Stimulated activated CD4-positive, alpha-beta T cell treated with anti-CD3 and anti-CD28 coated beads, Interleukin-4, amount 100 ng/mL, for 1 hour (primary cell): Measurements from ENCODE around the gene MACROH2A1.

ENCODE experiments used
- DNase-seq: peaks from one replicate; pipeline ENCODE4 v3.0.0-alpha.2; 2020

Gene MACROH2A1

GRCh38 chr5:135310328-135310989, 88.6 kb downstream of the MACROH2A1 start:
- DNase-seq: no peak

- DNase-seq: no peak
Measured at GRCh38 chr5:135309391-135310327, 89.4 kb downstream of the MACROH2A1 start.

GRCh38 chr5:135308752-135309151, 90.3 kb downstream of the MACROH2A1 start:
- DNase-seq: no peak

GRCh38 chr5:135308245-135308644, 90.8 kb downstream of the MACROH2A1 start:
- no peak for DNase-seq

GRCh38 chr5:135307143-135307903, 91.7 kb downstream of the MACROH2A1 start:
- no peak for DNase-seq

GRCh38 chr5:135306557-135306956, 92.5 kb downstream of the MACROH2A1 start:
- DNase-seq: no peak

GRCh38 chr5:135304352-135305221, 94.4 kb downstream of the MACROH2A1 start:
- DNase-seq: no peak

- DNase-seq: no peak
Measured at GRCh38 chr5:135303582-135304173, 95.4 kb downstream of the MACROH2A1 start.

- DNase-seq: no peak
Measured at GRCh38 chr5:135296900-135297816, 101.9 kb downstream of the MACROH2A1 start.

- DNase-seq: no peak
Measured at GRCh38 chr5:135295852-135296251, 103.2 kb downstream of the MACROH2A1 start.

- DNase-seq: no peak
Measured at GRCh38 chr5:135294793-135295192, 104.2 kb downstream of the MACROH2A1 start.

GRCh38 chr5:135289651-135290050, 109.4 kb downstream of the MACROH2A1 start:
- DNase-seq: no peak

- no peak for DNase-seq
Measured at GRCh38 chr5:135287551-135287950, 111.5 kb downstream of the MACROH2A1 start.
